Measurements from ENCODE around the gene PSMD9. TPM values are rescaled to one million over a fixed set of nuclear protein-coding genes. Genes with fewer than 3 reads are reported as not detected.

PSMD9 gene
- total and polyA plus RNA-seq, 2 experiments from 2014 or later = 32.7 to 36.3 TPM

DNA sequence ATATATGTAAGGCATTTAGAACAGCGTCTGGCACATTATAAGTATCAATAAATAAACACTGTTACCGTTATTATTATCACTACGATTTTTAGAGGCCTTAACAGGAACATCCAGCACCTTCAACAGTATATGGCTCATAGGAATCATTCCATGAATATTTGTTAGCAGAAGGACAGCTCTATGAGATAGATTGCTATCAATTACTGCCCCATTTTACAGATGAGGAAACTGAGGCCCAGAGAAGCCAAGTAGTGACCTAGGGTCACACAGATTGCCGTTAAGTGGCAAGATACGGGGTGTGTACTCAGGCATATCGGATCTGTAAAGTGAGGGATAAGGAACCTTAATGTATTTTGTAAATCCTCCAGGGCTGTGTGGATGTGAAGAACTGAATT, 510 bp upstream of the PSMD9 start (continued):
- no peak for TF ChIP-seq REST (IDR thresholded peaks at IDR 0.05; ENCODE audit: unreplicated experiment)

- Mint-ChIP-seq H3K36me3 (ENCODE audit: low read depth) (peaks cover 7% of the 10 kb centered on the region; the same call in 1 of the 3 replicates), H3K9me3 (no peaks in the 10 kb centered on the region; the same call in 2 of the 3 replicates), H3K4me1 (peaks cover 19% of the 10 kb centered on the region), H3K27ac (peak overlapping the region; percentile 99), H3K4me3 (peak overlapping the region; percentile 96), H3K27me3 (ENCODE audit: insufficient read depth, low read depth, poor library complexity) (peaks cover 19% of the 10 kb centered on the region)
- Histone ChIP-seq H2AFZ (no peak overlapping the region), H3K27ac (ENCODE audit: low read depth) (no peak overlapping the region), H3K4me3 (peak overlapping the region; percentile 61), H3F3A (replicated peaks; ENCODE audit: low read depth) (peaks cover 12% of the 10 kb centered on the region), H3K79me2 (replicated peaks; ENCODE audit: insufficient read depth) (peaks cover 11% of the 10 kb centered on the region; the same call in 1 of the 2 replicates), H3K4me1 (ENCODE audit: insufficient read depth) (peaks cover 16% of the 10 kb centered on the region; the same call in 1 of the 2 replicates), H3K36me3 (ENCODE audit: insufficient read depth) (no peaks in the 10 kb centered on the region), H4K20me1 (replicated peaks; ENCODE audit: insufficient read depth) (peaks cover 17% of the 10 kb centered on the region), H3K9me2 (ENCODE audit: insufficient read depth) (peaks cover 8% of the 10 kb centered on the region; the same call in 1 of the 2 replicates), H3K27me3 (ENCODE audit: insufficient read depth) (peaks cover 10% of the 10 kb centered on the region), H3K4me2 (peak overlapping the region; percentile 71)
- DNase-seq (ENCODE audit: low spot score) (no peak), ATAC-seq (no peak)
- TF ChIP-seq, protein P1, sequence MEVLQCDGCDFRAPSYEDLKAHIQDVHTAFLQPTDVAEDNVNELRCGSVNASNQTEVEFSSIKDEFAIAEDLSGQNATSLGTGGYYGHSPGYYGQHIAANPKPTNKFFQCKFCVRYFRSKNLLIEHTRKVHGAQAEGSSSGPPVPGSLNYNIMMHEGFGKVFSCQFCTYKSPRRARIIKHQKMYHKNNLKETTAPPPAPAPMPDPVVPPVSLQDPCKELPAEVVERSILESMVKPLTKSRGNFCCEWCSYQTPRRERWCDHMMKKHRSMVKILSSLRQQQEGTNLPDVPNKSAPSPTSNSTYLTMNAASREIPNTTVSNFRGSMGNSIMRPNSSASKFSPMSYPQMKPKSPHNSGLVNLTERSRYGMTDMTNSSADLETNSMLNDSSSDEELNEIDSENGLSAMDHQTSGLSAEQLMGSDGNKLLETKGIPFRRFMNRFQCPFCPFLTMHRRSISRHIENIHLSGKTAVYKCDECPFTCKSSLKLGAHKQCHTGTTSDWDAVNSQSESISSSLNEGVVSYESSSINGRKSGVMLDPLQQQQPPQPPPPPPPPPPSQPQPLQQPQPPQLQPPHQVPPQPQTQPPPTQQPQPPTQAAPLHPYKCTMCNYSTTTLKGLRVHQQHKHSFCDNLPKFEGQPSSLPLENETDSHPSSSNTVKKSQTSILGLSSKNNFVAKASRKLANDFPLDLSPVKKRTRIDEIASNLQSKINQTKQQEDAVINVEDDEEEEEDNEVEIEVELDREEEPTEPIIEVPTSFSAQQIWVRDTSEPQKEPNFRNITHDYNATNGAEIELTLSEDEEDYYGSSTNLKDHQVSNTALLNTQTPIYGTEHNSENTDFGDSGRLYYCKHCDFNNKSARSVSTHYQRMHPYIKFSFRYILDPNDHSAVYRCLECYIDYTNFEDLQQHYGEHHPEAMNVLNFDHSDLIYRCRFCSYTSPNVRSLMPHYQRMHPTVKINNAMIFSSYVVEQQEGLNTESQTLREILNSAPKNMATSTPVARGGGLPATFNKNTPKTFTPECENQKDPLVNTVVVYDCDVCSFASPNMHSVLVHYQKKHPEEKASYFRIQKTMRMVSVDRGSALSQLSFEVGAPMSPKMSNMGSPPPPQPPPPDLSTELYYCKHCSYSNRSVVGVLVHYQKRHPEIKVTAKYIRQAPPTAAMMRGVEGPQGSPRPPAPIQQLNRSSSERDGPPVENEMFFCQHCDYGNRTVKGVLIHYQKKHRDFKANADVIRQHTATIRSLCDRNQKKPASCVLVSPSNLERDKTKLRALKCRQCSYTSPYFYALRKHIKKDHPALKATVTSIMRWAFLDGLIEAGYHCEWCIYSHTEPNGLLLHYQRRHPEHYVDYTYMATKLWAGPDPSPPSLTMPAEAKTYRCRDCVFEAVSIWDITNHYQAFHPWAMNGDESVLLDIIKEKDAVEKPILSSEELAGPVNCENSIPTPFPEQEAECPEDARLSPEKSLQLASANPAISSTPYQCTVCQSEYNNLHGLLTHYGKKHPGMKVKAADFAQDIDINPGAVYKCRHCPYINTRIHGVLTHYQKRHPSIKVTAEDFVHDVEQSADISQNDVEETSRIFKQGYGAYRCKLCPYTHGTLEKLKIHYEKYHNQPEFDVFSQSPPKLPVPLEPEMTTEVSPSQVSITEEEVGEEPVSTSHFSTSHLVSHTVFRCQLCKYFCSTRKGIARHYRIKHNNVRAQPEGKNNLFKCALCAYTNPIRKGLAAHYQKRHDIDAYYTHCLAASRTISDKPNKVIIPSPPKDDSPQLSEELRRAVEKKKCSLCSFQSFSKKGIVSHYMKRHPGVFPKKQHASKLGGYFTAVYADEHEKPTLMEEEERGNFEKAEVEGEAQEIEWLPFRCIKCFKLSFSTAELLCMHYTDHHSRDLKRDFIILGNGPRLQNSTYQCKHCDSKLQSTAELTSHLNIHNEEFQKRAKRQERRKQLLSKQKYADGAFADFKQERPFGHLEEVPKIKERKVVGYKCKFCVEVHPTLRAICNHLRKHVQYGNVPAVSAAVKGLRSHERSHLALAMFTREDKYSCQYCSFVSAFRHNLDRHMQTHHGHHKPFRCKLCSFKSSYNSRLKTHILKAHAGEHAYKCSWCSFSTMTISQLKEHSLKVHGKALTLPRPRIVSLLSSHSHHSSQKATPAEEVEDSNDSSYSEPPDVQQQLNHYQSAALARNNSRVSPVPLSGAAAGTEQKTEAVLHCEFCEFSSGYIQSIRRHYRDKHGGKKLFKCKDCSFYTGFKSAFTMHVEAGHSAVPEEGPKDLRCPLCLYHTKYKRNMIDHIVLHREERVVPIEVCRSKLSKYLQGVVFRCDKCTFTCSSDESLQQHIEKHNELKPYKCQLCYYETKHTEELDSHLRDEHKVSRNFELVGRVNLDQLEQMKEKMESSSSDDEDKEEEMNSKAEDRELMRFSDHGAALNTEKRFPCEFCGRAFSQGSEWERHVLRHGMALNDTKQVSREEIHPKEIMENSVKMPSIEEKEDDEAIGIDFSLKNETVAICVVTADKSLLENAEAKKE (CRISPR knock-in tag; IDR thresholded peaks at IDR 0.05) = no peak
- TF ChIP-seq POLR2AphosphoS5 (IDR thresholded peaks at IDR 0.05; ENCODE audit: low read depth) = no peak
- TF ChIP-seq EZH2phosphoT487 (IDR thresholded peaks at IDR 0.05; ENCODE audit: unreplicated experiment) = no peak
- TF ChIP-seq JUNB (IDR thresholded peaks at IDR 0.05; ENCODE audit: unreplicated experiment) = no peak
- no peak for TF ChIP-seq ZNF331 (CRISPR knock-in tag; IDR thresholded peaks at IDR 0.05; ENCODE audit: low read depth)
- TF ChIP-seq ETS1 (IDR thresholded peaks at IDR 0.05) = no peak
- TF ChIP-seq ZNF114 (CRISPR knock-in tag; IDR thresholded peaks at IDR 0.05) = no peak
- TF ChIP-seq REST (IDR thresholded peaks at IDR 0.05; ENCODE audit: unreplicated experiment) = no peak
- no peak for TF ChIP-seq NANOG (IDR thresholded peaks at IDR 0.05; ENCODE audit: borderline replicate concordance)
Observed at GRCh38 chr12:121889274-121889624, 659 bp downstream of the PSMD9 start.

Data from GM23338 (cell line).